ENCODE results near the gene THPO.

The THPO gene

GRCh38 chr3:184414418-184415202 lies 36.6 kb upstream of the THPO start:
- Histone ChIP-seq H3K79me2 (ENCODE audit: low read length) (no peaks in the 10 kb centered on the region), H3K9me2 (replicated peaks; ENCODE audit: insufficient read depth, low read length) (no peaks in the 10 kb centered on the region), H3K9ac (ENCODE audit: low read length) (no peak overlapping the region), H3K4me2 (ENCODE audit: low read depth, low read length) (no peak overlapping the region), H2AFZ (ENCODE audit: low read length) (no peak overlapping the region), H3K9me3 (replicated peaks; ENCODE audit: insufficient read depth, low read length) (no peaks in the 10 kb centered on the region), H3K4me1 (ENCODE audit: low read length) (no peaks in the 10 kb centered on the region), H3K4me3 (ENCODE audit: low read length) (no peak overlapping the region), H3K27ac (ENCODE audit: low read length) (no peak overlapping the region), H3K27me3 (replicated peaks; ENCODE audit: insufficient read depth, low read length) (no peaks in the 10 kb centered on the region), H3K36me3 (replicated peaks; ENCODE audit: insufficient read depth, low read length) (no peaks in the 10 kb centered on the region), H4K20me1 (ENCODE audit: insufficient read depth, low read length) (no peaks in the 10 kb centered on the region), H3F3A (ENCODE audit: insufficient read depth, low read length) (no peaks in the 10 kb centered on the region)
- DNase-seq, result no peak
- TF ChIP-seq EZH2phosphoT487 (IDR thresholded peaks at IDR 0.05; ENCODE audit: low read length) (no peak), EZH2 (optimal IDR thresholded peaks at IDR 0.05; ENCODE audit: low read depth, low read length) (no peak), CTCF (IDR thresholded peaks at IDR 0.05; ENCODE audit: low read length) (no peak)

- Histone ChIP-seq H3K4me2 (ENCODE audit: low read depth, low read length) (no peak overlapping the region), H3K9me3 (replicated peaks; ENCODE audit: insufficient read depth, low read length) (no peaks in the 10 kb centered on the region), H3K4me3 (ENCODE audit: low read length) (no peak overlapping the region), H3F3A (ENCODE audit: insufficient read depth, low read length) (no peaks in the 10 kb centered on the region), H4K20me1 (ENCODE audit: insufficient read depth, low read length) (no peaks in the 10 kb centered on the region), H3K9ac (ENCODE audit: low read length) (no peak overlapping the region), H3K36me3 (replicated peaks; ENCODE audit: insufficient read depth, low read length) (no peaks in the 10 kb centered on the region), H3K27me3 (replicated peaks; ENCODE audit: insufficient read depth, low read length) (no peaks in the 10 kb centered on the region), H3K79me2 (ENCODE audit: low read length) (no peaks in the 10 kb centered on the region), H3K27ac (ENCODE audit: low read length) (no peak overlapping the region), H2AFZ (ENCODE audit: low read length) (no peak overlapping the region), H3K4me1 (ENCODE audit: low read length) (no peaks in the 10 kb centered on the region), H3K9me2 (replicated peaks; ENCODE audit: insufficient read depth, low read length) (no peaks in the 10 kb centered on the region)
- TF ChIP-seq EZH2phosphoT487 (IDR thresholded peaks at IDR 0.05; ENCODE audit: low read length), result no peak
- no peak for TF ChIP-seq CTCF (IDR thresholded peaks at IDR 0.05; ENCODE audit: low read length)
- no peak for TF ChIP-seq EZH2 (optimal IDR thresholded peaks at IDR 0.05; ENCODE audit: low read depth, low read length)
- no peak for DNase-seq
These were observed 32.0 kb upstream of the THPO start for GRCh38 chr3:184409946-184410500.

DNA sequence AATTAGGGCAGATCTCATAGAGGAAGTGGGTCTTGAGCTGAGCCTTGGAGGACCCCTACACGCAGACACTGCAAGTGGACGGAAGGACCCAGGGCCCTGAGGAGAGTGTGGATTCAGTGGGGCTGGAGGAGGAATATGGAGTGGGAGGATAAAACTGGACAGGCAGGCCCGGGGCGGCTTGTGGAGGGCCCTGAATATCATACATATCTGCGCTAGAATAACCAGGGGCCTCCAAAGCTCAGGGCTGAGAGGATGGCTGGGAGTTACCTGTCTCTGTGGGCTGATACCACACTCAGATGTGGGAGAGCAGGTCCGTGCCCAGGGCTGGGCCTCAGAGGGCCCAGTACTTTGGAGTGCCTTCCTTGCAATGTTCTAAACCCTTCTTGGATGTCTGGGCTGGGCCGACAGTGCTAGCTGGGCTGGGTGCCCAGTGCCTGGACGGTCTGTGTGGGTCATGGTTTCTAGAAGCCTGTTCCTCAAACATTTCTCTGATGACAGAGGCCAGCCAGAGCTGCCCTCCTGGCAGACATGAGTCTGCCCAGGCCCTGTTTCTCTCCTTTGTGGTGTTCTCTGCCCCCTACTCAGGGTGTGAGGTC lies 31.4 kb upstream of the THPO start:
- Histone ChIP-seq H3K36me3 (replicated peaks; ENCODE audit: insufficient read depth, low read length) (no peaks in the 10 kb centered on the region), H3K27ac (ENCODE audit: low read length) (no peak overlapping the region), H3K9ac (ENCODE audit: low read length) (no peak overlapping the region), H2AFZ (ENCODE audit: low read length) (no peak overlapping the region), H3K79me2 (ENCODE audit: low read length) (no peaks in the 10 kb centered on the region), H3K9me2 (replicated peaks; ENCODE audit: insufficient read depth, low read length) (no peaks in the 10 kb centered on the region), H3K4me2 (ENCODE audit: low read depth, low read length) (no peak overlapping the region), H3K27me3 (replicated peaks; ENCODE audit: insufficient read depth, low read length) (no peaks in the 10 kb centered on the region), H4K20me1 (ENCODE audit: insufficient read depth, low read length) (no peaks in the 10 kb centered on the region), H3K4me1 (ENCODE audit: low read length) (no peaks in the 10 kb centered on the region), H3K9me3 (replicated peaks; ENCODE audit: insufficient read depth, low read length) (no peaks in the 10 kb centered on the region), H3F3A (ENCODE audit: insufficient read depth, low read length) (no peaks in the 10 kb centered on the region), H3K4me3 (ENCODE audit: low read length) (no peak overlapping the region)
- DNase-seq, result no peak
- no peak for TF ChIP-seq EZH2phosphoT487 (IDR thresholded peaks at IDR 0.05; ENCODE audit: low read length)
- TF ChIP-seq CTCF (IDR thresholded peaks at IDR 0.05; ENCODE audit: low read length), result no peak
- TF ChIP-seq EZH2 (optimal IDR thresholded peaks at IDR 0.05; ENCODE audit: low read depth, low read length), result no peak

All from MM.1S (cell line).